ENCODE measurements around the gene TMSB10.

GRCh38 chr2:84878459-84878858 is 27.0 kb upstream of the TMSB10 start:
- TF ChIP-seq CTCF (conservative IDR thresholded peaks at IDR 0.05 in 1 of 2, IDR thresholded peaks at IDR 0.05 in 1 of 2; ENCODE audit: extremely low read depth in 1 of 2, insufficient read depth in 1 of 2, low read depth in 1 of 2, low read length in 2 of 2), result no peak
- no peak for TF ChIP-seq EZH2 (IDR thresholded peaks at IDR 0.05; ENCODE audit: borderline replicate concordance, low read length)
